ENCODE results near the gene CAVIN3.

The CAVIN3 gene

GRCh38 chr11:6345366-6345765 lies 25.1 kb upstream of the CAVIN3 start:
- DNase-seq = peak in 1 of 2 experiments; percentile 11
- TF ChIP-seq POLR2A (IDR thresholded peaks at IDR 0.05; ENCODE audit: low read length) (no peak), GATA1 (IDR thresholded peaks at IDR 0.05; ENCODE audit: low read depth, low read length) (no peak)

GRCh38 chr11:6336293-6336692 lies 16.0 kb upstream of the CAVIN3 start:
- TF ChIP-seq POLR2A (IDR thresholded peaks at IDR 0.05; ENCODE audit: low read length) (no peak), GATA1 (IDR thresholded peaks at IDR 0.05; ENCODE audit: low read depth, low read length) (no peak)
- DNase-seq = no peak

GRCh38 chr11:6334806-6335205 lies 14.5 kb upstream of the CAVIN3 start:
- no peak for DNase-seq
- TF ChIP-seq POLR2A (IDR thresholded peaks at IDR 0.05; ENCODE audit: low read length) (no peak), GATA1 (IDR thresholded peaks at IDR 0.05; ENCODE audit: low read depth, low read length) (no peak)

- no peak for DNase-seq
- no peak for TF ChIP-seq GATA1 (IDR thresholded peaks at IDR 0.05; ENCODE audit: low read depth, low read length)
- TF ChIP-seq POLR2A (IDR thresholded peaks at IDR 0.05; ENCODE audit: low read length) = no peak
These were observed 12.8 kb upstream of the CAVIN3 start for GRCh38 chr11:6333095-6333494.

GRCh38 chr11:6332066-6332465 lies 11.8 kb upstream of the CAVIN3 start:
- DNase-seq = no peak
- no peak for TF ChIP-seq GATA1 (IDR thresholded peaks at IDR 0.05; ENCODE audit: low read depth, low read length)
- no peak for TF ChIP-seq POLR2A (IDR thresholded peaks at IDR 0.05; ENCODE audit: low read length)

- no peak for TF ChIP-seq POLR2A (IDR thresholded peaks at IDR 0.05; ENCODE audit: low read length)
- TF ChIP-seq GATA1 (IDR thresholded peaks at IDR 0.05; ENCODE audit: low read depth, low read length) = no peak
- no peak for DNase-seq
These were observed 8.0 kb upstream of the CAVIN3 start for GRCh38 chr11:6328321-6328720.

GRCh38 chr11:6327806-6328205 lies 7.5 kb upstream of the CAVIN3 start:
- no peak for DNase-seq
- TF ChIP-seq GATA1 (IDR thresholded peaks at IDR 0.05; ENCODE audit: low read depth, low read length) (no peak), POLR2A (IDR thresholded peaks at IDR 0.05; ENCODE audit: low read length) (no peak)

- TF ChIP-seq POLR2A (IDR thresholded peaks at IDR 0.05; ENCODE audit: low read length) (no peak), GATA1 (IDR thresholded peaks at IDR 0.05; ENCODE audit: low read depth, low read length) (no peak)
- no peak for DNase-seq
These were observed 6.7 kb upstream of the CAVIN3 start for GRCh38 chr11:6326985-6327384.

GRCh38 chr11:6326303-6326702 lies 6.0 kb upstream of the CAVIN3 start:
- no peak for DNase-seq
- no peak for TF ChIP-seq POLR2A (IDR thresholded peaks at IDR 0.05; ENCODE audit: low read length)

- DNase-seq = no peak
- TF ChIP-seq POLR2A (IDR thresholded peaks at IDR 0.05; ENCODE audit: low read length) (no peak), GATA1 (IDR thresholded peaks at IDR 0.05; ENCODE audit: low read depth, low read length) (no peak)
These were observed 3.1 kb upstream of the CAVIN3 start for GRCh38 chr11:6323291-6323905.

GRCh38 chr11:6321961-6322362 lies 1.7 kb upstream of the CAVIN3 start:
- TF ChIP-seq GATA1 (IDR thresholded peaks at IDR 0.05; ENCODE audit: low read depth, low read length) (no peak), POLR2A (IDR thresholded peaks at IDR 0.05; ENCODE audit: low read length) (no peak)
- DNase-seq = no peak

GRCh38 chr11:6321356-6321755 lies 1.1 kb upstream of the CAVIN3 start:
- TF ChIP-seq GATA1 (IDR thresholded peaks at IDR 0.05; ENCODE audit: low read depth, low read length) (no peak), POLR2A (IDR thresholded peaks at IDR 0.05; ENCODE audit: low read length) (no peak)
- DNase-seq = no peak

- DNase-seq = peak; percentile 32 to 34
- TF ChIP-seq GATA1 (IDR thresholded peaks at IDR 0.05; ENCODE audit: low read depth, low read length) (no peak), POLR2A (IDR thresholded peaks at IDR 0.05; ENCODE audit: low read length) (no peak)
These were observed 444 bp downstream of the CAVIN3 start for GRCh38 chr11:6319704-6320410.

- DNase-seq = no peak
- TF ChIP-seq POLR2A (IDR thresholded peaks at IDR 0.05; ENCODE audit: low read length) = no peak
- no peak for TF ChIP-seq GATA1 (IDR thresholded peaks at IDR 0.05; ENCODE audit: low read depth, low read length)
These were observed 1.1 kb downstream of the CAVIN3 start for GRCh38 chr11:6319001-6319703.

- TF ChIP-seq POLR2A (IDR thresholded peaks at IDR 0.05; ENCODE audit: low read length) = no peak
- no peak for TF ChIP-seq GATA1 (IDR thresholded peaks at IDR 0.05; ENCODE audit: low read depth, low read length)
- DNase-seq = no peak
These were observed 2.1 kb downstream of the CAVIN3 start for GRCh38 chr11:6318204-6318603.

Measured in erythroblast (primary cell).